Measurements from ENCODE around the gene IGLL5.

- TF ChIP-seq CTCF (conservative IDR thresholded peaks at IDR 0.05 in 1 of 2, IDR thresholded peaks at IDR 0.05 in 1 of 2; ENCODE audit: low read depth in 1 of 2, low read length in 2 of 2): no peak
- TF ChIP-seq EZH2 (IDR thresholded peaks at IDR 0.05; ENCODE audit: low read length, missing control alignments): no peak
Measured at GRCh38 chr22:22838148-22838786, 49.3 kb upstream of the IGLL5 start.

All from fibroblast of lung (primary cell).